GM18861 (cell line): ENCODE results near the gene RPTOR.
"Not testable (repeated sequence)": the region's sequence is repeated elsewhere in the genome, so short reads cannot be mapped to it uniquely, and the experiment has no call there.

Source experiments
- ATAC-seq: cut with Tn5 transposase; IDR thresholded peaks from one replicate; pipeline ENCODE4 v1.9.1; 2021; ENCODE audit not compliant: unreplicated experiment

The RPTOR gene

GRCh38 chr17:80807014-80807413 is 262.4 kb downstream of the RPTOR start:
- no peak for ATAC-seq

GRCh38 chr17:80807882-80808281 is 263.2 kb downstream of the RPTOR start:
- ATAC-seq: no peak

- ATAC-seq: no peak
Measured at GRCh38 chr17:80811181-80812105, 266.8 kb downstream of the RPTOR start.

- no peak for ATAC-seq
Measured at GRCh38 chr17:80812362-80813088, 267.9 kb downstream of the RPTOR start.

- ATAC-seq: no peak
Measured at GRCh38 chr17:80813318-80813717, 268.7 kb downstream of the RPTOR start.

GRCh38 chr17:80814491-80814890 is 269.9 kb downstream of the RPTOR start:
- no peak for ATAC-seq

- no peak for ATAC-seq
Measured at GRCh38 chr17:80815151-80815681, 270.6 kb downstream of the RPTOR start.

GRCh38 chr17:80815718-80816117 is 271.1 kb downstream of the RPTOR start:
- not testable (repeated sequence) for ATAC-seq

GRCh38 chr17:80816241-80817103 is 271.8 kb downstream of the RPTOR start:
- ATAC-seq: no peak

- no peak for ATAC-seq
Measured at GRCh38 chr17:80817321-80817845, 272.7 kb downstream of the RPTOR start.

GRCh38 chr17:80817861-80818260 is 273.2 kb downstream of the RPTOR start:
- ATAC-seq: no peak

GRCh38 chr17:80818871-80819270 is 274.2 kb downstream of the RPTOR start:
- no peak for ATAC-seq

- ATAC-seq: no peak
Measured at GRCh38 chr17:80819422-80820164, 275.0 kb downstream of the RPTOR start.

- ATAC-seq: no peak
Measured at GRCh38 chr17:80820331-80820730, 275.7 kb downstream of the RPTOR start.

- no peak for ATAC-seq
Measured at GRCh38 chr17:80821546-80821945, 276.9 kb downstream of the RPTOR start.

GRCh38 chr17:80822021-80822699 is 277.5 kb downstream of the RPTOR start:
- no peak for ATAC-seq

- no peak for ATAC-seq
Measured at GRCh38 chr17:80822700-80823410, 278.2 kb downstream of the RPTOR start.

- ATAC-seq: no peak
Measured at GRCh38 chr17:80824549-80825470, 280.2 kb downstream of the RPTOR start.
